Right hindlimb (tissue), 1 donor: ENCODE results near the gene MTHFS.

Experiments
- DNase-seq: peaks from one replicate; pipeline ENCODE4 v3.0.0-alpha.2; 2018

MTHFS gene

DNA sequence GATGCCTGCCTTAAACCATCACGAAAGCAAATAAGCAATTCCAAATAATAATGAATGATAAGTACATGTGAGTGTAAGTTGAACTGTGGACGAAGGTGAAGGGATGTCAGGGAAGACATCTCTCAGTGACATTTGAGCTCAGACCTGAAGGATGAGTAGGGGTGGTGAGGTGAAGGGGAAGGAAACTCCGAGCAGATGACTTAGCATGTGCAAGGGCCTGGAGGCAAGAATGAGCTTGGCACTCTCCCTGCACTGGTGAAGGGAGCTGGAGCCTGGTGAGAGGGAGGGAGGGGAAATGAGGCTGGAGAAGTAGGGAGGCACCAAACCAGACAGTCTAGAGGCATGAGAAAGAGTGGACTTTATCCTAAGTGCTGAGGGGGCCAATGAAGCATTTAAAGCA is 84.3 kb downstream of the MTHFS start:
- DNase-seq = no peak

DNA sequence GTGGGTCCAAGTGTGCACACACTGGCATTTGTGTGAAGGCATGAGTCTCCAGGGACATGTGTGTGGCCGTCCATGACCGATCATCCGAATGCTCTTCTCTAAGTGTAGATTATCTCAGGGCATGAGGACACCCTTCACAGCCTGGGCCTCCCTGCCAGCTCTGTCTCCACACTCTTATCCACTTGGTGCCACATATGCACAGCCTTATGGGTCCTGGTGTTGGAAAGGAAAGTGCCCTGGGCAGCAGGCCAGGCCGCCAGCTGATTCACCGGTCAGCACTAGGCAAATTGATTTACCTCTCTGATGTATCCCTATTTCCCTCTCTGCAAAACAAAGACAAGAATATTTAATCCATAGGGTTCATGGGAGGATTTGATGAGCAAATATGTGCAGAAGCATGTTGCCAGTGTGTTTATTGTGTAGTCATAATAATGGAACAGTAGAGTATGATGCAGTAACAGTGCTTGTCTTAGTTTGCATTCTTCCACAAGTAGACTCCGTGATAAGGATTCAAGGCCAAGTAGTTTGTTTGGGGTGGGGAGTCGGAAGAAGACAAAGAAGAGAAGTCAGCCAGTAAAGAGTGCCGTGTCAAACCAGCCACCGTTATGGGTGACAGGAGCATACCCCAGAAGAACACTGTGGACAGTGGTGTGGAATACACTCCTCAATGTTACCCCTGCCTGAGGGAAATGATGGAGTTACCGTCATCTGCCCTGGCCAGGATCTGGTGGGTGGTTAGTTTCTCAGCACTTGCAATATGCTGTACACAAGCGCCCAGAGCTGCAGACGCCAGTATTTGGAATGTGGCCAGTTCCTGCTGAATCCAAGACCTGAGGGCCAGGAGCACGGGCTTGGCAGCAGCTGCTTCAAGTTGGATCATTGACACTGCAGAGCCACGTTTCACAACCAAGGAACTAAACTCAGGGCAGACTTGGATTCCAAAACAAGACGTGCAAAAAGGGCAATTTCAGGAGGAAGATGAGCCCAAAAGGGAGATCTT is 85.1 kb downstream of the MTHFS start:
- DNase-seq = peak; percentile 75

DNA sequence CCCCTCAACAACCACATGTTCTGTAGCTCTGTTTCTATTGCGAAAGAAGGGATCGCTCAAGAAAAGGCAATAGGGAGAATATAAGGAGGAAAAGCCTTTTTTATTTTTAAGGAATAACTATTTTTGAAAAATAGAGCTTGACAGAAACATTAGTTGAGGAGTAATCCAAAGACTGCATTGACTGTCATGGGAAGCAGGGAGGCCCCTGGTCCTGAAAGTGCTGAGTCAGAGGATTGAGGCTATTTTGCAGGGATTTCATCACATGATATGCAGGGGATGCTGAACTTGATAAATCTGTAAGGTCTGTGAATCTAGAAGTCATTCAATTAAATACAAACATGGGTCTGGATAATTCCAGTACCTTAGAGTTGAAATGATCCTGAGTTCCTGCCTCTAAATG is 92.0 kb downstream of the MTHFS start:
- no peak for DNase-seq

DNA sequence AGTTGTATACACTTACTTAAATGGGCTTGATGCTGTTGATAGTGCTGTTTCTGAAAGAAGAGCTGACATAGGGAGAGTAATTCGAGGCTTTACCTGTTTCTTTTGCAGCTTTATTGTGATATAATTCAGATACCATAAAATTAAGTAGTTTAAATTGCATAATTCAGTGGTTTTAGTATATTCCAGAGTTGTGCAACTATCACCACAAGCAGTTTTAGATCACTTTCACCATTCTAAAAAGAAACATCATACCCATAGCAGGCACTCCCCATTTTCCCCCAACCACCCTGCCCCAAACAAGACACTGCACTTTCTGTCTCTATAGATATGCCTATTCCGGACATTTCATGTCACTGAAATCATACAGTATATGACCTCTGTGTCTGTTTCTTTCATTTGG is 98.5 kb downstream of the MTHFS start:
- DNase-seq = no peak
